HEK293 (cell line): Measurements from ENCODE around the gene MAST2.

ENCODE experiments used
- CTCF ChIA-PET: fragments of 350-600 bp; formaldehyde crosslinking; extraction: SDS; loops from one replicate; lab custom pipeline; 2021; ENCODE audit warnings: antibody characterized with exemption; lab: Yijun Ruan, JAX
- POLR2A ChIA-PET: fragments of 300-600 bp; formaldehyde crosslinking; extraction: SDS; loops from one replicate; lab custom pipeline; 2020; ENCODE audit warnings: antibody characterized with exemption, inconsistent platforms; lab: Yijun Ruan, JAX
- H3K27ac ChIP-seq: fragments of 200-500 bp; sonication (Bioruptor generic); 2 replicates; pipeline ENCODE4 v1.5.1; 2014; ENCODE audit warnings: low read depth, low read length, control low read depth, inconsistent platforms; ENCODE audit errors: extremely low read depth
- H3K36me3 ChIP-seq, 2 experiments: fragments of 200-500 bp in 1 of 2; sonication (Bioruptor generic) in 1 of 2; 1 replicate in 1 of 2; 2 replicates in 1 of 2; pipeline ENCODE4 v1.5.1; 2014 to 2017; ENCODE audit warnings: inconsistent platforms in 2 of 2, low read length in 2 of 2; ENCODE audit not compliant: control insufficient read depth in 2 of 2, insufficient read depth in 1 of 2
- H3K4me1 ChIP-seq: fragments of 200-500 bp; sonication (Bioruptor generic); 2 replicates; pipeline ENCODE4 v1.5.1; 2014; ENCODE audit warnings: mild to moderate bottlenecking, low read length, inconsistent platforms; ENCODE audit not compliant: control insufficient read depth, insufficient read depth
- H3K4me3 ChIP-seq: 2 replicates; pipeline ENCODE4 v1.5.1; 2011; ENCODE audit warnings: low read depth, mild to moderate bottlenecking, control low read depth, low read length, moderate library complexity
- H3K9me3 ChIP-seq: fragments of 200-500 bp; sonication (Bioruptor generic); 2 replicates; pipeline ENCODE4 v1.5.1; 2014; ENCODE audit warnings: low read depth, low read length, inconsistent platforms; ENCODE audit not compliant: control insufficient read depth, insufficient read depth
- AEBP2 ChIP-seq: fragments of 450-650 bp; formaldehyde crosslinking; IDR thresholded peaks from 2 replicates; pipeline ENCODE4 v1.5.1; 2016; ENCODE audit warnings: missing biosample characterization, missing genetic modification characterization, borderline replicate concordance
- EGR2 ChIP-seq: fragments of 450-650 bp; formaldehyde crosslinking; IDR thresholded peaks from 2 replicates; pipeline ENCODE4 v1.5.1; 2016; ENCODE audit warnings: low read depth, missing biosample characterization, missing genetic modification characterization
- KLF10 ChIP-seq: fragments of 450-650 bp; IDR thresholded peaks from 2 replicates; pipeline ENCODE4 v1.5.1; 2018; ENCODE audit warnings: missing biosample characterization, mild to moderate bottlenecking, missing genetic modification characterization
- SETDB1 ChIP-seq: IDR thresholded peaks from one replicate; pipeline ENCODE4 v1.6.1; 2017; ENCODE audit warnings: mild to moderate bottlenecking, low read length, moderate library complexity, mixed read lengths; ENCODE audit not compliant: insufficient read length
- SP7 ChIP-seq: fragments of 450-650 bp; formaldehyde crosslinking; IDR thresholded peaks from 2 replicates; pipeline ENCODE4 v1.5.1; 2016; ENCODE audit warnings: missing biosample characterization, missing genetic modification characterization
- ZNF132 ChIP-seq: fragments of 450-650 bp; formaldehyde crosslinking; IDR thresholded peaks from 2 replicates; pipeline ENCODE4 v1.5.1; 2017; ENCODE audit warnings: missing biosample characterization, missing genetic modification characterization, borderline replicate concordance
- ZNF175 ChIP-seq: fragments of 450-650 bp; formaldehyde crosslinking; IDR thresholded peaks from 2 replicates; pipeline ENCODE4 v1.5.1; 2016; ENCODE audit warnings: missing biosample characterization, missing genetic modification characterization
- ZNF248 ChIP-seq: fragments of 450-650 bp; formaldehyde crosslinking; IDR thresholded peaks from 2 replicates; pipeline ENCODE4 v1.5.1; 2017; ENCODE audit warnings: missing biosample characterization, missing genetic modification characterization
- ZNF558 ChIP-seq: fragments of 450-650 bp; formaldehyde crosslinking; IDR thresholded peaks from 2 replicates; pipeline ENCODE4 v1.5.1; 2016; ENCODE audit warnings: missing biosample characterization, missing genetic modification characterization
- ZNF560 ChIP-seq: fragments of 450-650 bp; formaldehyde crosslinking; IDR thresholded peaks from 2 replicates; pipeline ENCODE4 v1.5.1; 2017; ENCODE audit warnings: missing biosample characterization, missing genetic modification characterization, borderline replicate concordance
- ZNF585B ChIP-seq: fragments of 450-650 bp; formaldehyde crosslinking; IDR thresholded peaks from 2 replicates; pipeline ENCODE4 v1.5.1; 2016; ENCODE audit warnings: missing biosample characterization, missing genetic modification characterization
- ZNF596 ChIP-seq: fragments of 450-650 bp; IDR thresholded peaks from 2 replicates; pipeline ENCODE4 v1.5.0; 2018; ENCODE audit warnings: missing biosample characterization, mild to moderate bottlenecking, missing genetic modification characterization, moderate library complexity
- ZNF610 ChIP-seq: fragments of 450-650 bp; formaldehyde crosslinking; IDR thresholded peaks from 2 replicates; pipeline ENCODE4 v1.5.1; 2016; ENCODE audit warnings: missing biosample characterization, missing genetic modification characterization, borderline replicate concordance
- ZNF629 ChIP-seq: fragments of 450-650 bp; formaldehyde crosslinking; IDR thresholded peaks from 2 replicates; pipeline ENCODE4 v1.5.1; 2017; ENCODE audit warnings: missing biosample characterization, missing genetic modification characterization
- TF ChIP-seq, protein P1 (sequence below): fragments of 450-650 bp; formaldehyde crosslinking; IDR thresholded peaks from 2 replicates; pipeline ENCODE4 v1.5.1; 2016; ENCODE audit warnings: missing biosample characterization, missing genetic modification characterization
- TF ChIP-seq, protein P2 (sequence below): fragments of 450-650 bp; formaldehyde crosslinking; IDR thresholded peaks from 2 replicates; pipeline ENCODE4 v1.5.1; 2016; ENCODE audit warnings: missing biosample characterization, missing genetic modification characterization, low read depth

The MAST2 gene

DNA sequence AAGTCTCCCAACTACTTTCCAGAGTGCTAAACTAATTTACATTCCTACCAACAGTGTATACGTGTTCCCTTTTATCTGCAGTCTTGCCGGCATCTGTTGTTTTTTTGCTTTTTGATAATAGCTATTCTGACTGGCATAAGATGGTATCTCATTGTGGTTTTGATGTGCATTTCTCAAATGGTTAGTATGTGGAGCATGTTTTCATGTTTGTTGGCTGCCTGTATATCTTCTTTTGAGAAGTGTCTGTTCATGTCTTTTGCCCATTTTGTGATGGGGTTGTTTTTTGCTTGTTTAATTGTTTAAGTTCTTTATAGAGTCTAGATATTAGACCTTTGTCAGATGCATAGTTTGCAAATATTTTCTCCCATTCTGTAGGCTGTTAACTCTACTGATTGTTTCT is 46.6 kb downstream of the MAST2 start:
- no peaks in the 10 kb centered on the region for H3K4me1 ChIP-seq
- CTCF ChIA-PET = no interaction called here
- no peak overlapping the region for H3K4me3 ChIP-seq
- POLR2A ChIA-PET = no interaction called here
- no peak overlapping the region for H3K27ac ChIP-seq
- no peaks in the 10 kb centered on the region for H3K36me3 ChIP-seq
- TF ChIP-seq SETDB1 = peak; percentile 94
- no peak for TF ChIP-seq ZNF248 (tag by site-specific recombination)
- TF ChIP-seq, protein P1, sequence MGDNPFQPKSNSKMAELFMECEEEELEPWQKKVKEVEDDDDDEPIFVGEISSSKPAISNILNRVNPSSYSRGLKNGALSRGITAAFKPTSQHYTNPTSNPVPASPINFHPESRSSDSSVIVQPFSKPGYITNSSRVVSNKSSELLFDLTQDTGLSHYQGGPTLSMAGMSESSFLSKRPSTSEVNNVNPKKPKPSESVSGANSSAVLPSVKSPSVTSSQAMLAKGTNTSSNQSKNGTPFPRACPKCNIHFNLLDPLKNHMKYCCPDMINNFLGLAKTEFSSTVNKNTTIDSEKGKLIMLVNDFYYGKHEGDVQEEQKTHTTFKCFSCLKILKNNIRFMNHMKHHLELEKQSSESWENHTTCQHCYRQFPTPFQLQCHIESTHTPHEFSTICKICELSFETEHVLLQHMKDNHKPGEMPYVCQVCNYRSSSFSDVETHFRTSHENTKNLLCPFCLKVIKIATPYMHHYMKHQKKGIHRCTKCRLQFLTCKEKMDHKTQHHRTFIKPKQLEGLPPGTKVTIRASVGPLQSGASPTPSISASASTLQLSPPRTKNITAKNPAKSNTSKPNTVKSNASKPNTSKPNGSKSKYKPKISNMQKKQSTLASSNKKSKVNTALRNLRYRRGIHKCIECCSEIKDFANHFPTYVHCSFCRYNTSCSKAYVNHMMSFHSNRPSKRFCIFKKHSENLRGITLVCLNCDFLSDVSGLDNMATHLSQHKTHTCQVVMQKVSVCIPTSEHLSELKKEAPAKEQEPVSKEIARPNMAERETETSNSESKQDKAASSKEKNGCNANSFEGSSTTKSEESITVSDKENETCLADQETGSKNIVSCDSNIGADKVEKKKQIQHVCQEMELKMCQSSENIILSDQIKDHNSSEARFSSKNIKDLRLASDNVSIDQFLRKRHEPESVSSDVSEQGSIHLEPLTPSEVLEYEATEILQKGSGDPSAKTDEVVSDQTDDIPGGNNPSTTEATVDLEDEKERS (tag by site-specific recombination) = peak; percentile 88; the same call in 1 of the 2 replicates
- TF ChIP-seq SP7 (tag by site-specific recombination) = 0 out of 2 replicates have a peak, but pooled peaks have one; percentile 12
- 0 out of 2 replicates have a peak, but pooled peaks have one; percentile 27 for TF ChIP-seq ZNF558 (tag by site-specific recombination)
- TF ChIP-seq ZNF132 = no peak
- TF ChIP-seq ZNF560 (tag by site-specific recombination) = no peak
- no peaks in the 10 kb centered on the region for H3K9me3 ChIP-seq

GRCh38 chr1:45854724-45855123 is 51.3 kb downstream of the MAST2 start:
- no peaks in the 10 kb centered on the region for H3K4me1 ChIP-seq
- H3K27ac ChIP-seq = no peak overlapping the region
- no peak overlapping the region for H3K4me3 ChIP-seq
- ChIA-PET CTCF (interaction anchor here (0.6 kb wide), 3 partner anchors 24 to 211 kb away, joined by 3 to 5 read pairs (median 5); no protein-coding TSS in a partner anchor), POLR2A (no interaction called here)
- TF ChIP-seq ZNF585B (tag by site-specific recombination) (no peak), ZNF596 (tag by site-specific recombination) (no peak), AEBP2 (tag by site-specific recombination) (no peak), KLF10 (tag by site-specific recombination) (no peak), ZNF629 (tag by site-specific recombination) (no peak), EGR2 (no peak), ZNF610 (tag by site-specific recombination) (no peak), ZNF175 (tag by site-specific recombination) (no peak)
- TF ChIP-seq, protein P2, sequence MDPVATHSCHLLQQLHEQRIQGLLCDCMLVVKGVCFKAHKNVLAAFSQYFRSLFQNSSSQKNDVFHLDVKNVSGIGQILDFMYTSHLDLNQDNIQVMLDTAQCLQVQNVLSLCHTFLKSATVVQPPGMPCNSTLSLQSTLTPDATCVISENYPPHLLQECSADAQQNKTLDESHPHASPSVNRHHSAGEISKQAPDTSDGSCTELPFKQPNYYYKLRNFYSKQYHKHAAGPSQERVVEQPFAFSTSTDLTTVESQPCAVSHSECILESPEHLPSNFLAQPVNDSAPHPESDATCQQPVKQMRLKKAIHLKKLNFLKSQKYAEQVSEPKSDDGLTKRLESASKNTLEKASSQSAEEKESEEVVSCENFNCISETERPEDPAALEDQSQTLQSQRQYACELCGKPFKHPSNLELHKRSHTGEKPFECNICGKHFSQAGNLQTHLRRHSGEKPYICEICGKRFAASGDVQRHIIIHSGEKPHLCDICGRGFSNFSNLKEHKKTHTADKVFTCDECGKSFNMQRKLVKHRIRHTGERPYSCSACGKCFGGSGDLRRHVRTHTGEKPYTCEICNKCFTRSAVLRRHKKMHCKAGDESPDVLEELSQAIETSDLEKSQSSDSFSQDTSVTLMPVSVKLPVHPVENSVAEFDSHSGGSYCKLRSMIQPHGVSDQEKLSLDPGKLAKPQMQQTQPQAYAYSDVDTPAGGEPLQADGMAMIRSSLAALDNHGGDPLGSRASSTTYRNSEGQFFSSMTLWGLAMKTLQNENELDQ (tag by site-specific recombination) = no peak
- TF ChIP-seq, all 188 proteins: peak for 0
- H3K36me3 ChIP-seq = no peaks in the 10 kb centered on the region
- no peaks in the 10 kb centered on the region for H3K9me3 ChIP-seq
